ENCODE measurements around the gene IL5.

IL5 gene

GRCh38 chr5:132528866-132529634, 14.3 kb downstream of the IL5 start:
- no peaks in the 10 kb centered on the region for H3K36me3 ChIP-seq (ENCODE audit: control insufficient read depth, low read length)

GRCh38 chr5:132528021-132528420, 15.3 kb downstream of the IL5 start:
- Histone ChIP-seq H3K4me3 (ENCODE audit: low read length) (no peak overlapping the region), H3K4me2 (ENCODE audit: low read length) (no peak overlapping the region), H3K27me3 (ENCODE audit: control insufficient read depth, low read length) (peaks cover 20% of the 10 kb centered on the region), H3K27ac (ENCODE audit: low read depth, low read length) (no peak overlapping the region), H3K9me2 (replicated peaks; ENCODE audit: control insufficient read depth, low read length) (no peaks in the 10 kb centered on the region), H3K79me2 (ENCODE audit: control insufficient read depth, low read length) (no peaks in the 10 kb centered on the region), H4K20me1 (ENCODE audit: control insufficient read depth, insufficient read depth, low read depth, low read length) (no peaks in the 10 kb centered on the region), H3K36me3 (ENCODE audit: control insufficient read depth, low read length) (no peaks in the 10 kb centered on the region), H3K4me1 (ENCODE audit: control insufficient read depth, low read length) (peaks cover 24% of the 10 kb centered on the region), H3K9me3 (ENCODE audit: control insufficient read depth, insufficient read depth, low read length) (no peaks in the 10 kb centered on the region), H3F3A (ENCODE audit: control insufficient read depth, insufficient read depth) (no peaks in the 10 kb centered on the region)
- TF ChIP-seq CTCF (IDR thresholded peaks at IDR 0.05; ENCODE audit: low read depth, low read length, poor library complexity, severe bottlenecking) (no peak), EZH2phosphoT487 (IDR thresholded peaks at IDR 0.05; ENCODE audit: borderline replicate concordance, low read length) (no peak)

More at GRCh38 chr5:132528866-132529634, 14.3 kb downstream of the IL5 start:
- Histone ChIP-seq H3K4me3 (ENCODE audit: low read length) (no peak overlapping the region), H3F3A (ENCODE audit: control insufficient read depth, insufficient read depth) (no peaks in the 10 kb centered on the region), H3K9me3 (ENCODE audit: control insufficient read depth, insufficient read depth, low read length) (no peaks in the 10 kb centered on the region), H3K4me1 (ENCODE audit: control insufficient read depth, low read length) (peaks cover 24% of the 10 kb centered on the region), H4K20me1 (ENCODE audit: control insufficient read depth, insufficient read depth, low read depth, low read length) (no peaks in the 10 kb centered on the region), H3K79me2 (ENCODE audit: control insufficient read depth, low read length) (no peaks in the 10 kb centered on the region), H3K27ac (ENCODE audit: low read depth, low read length) (no peak overlapping the region), H3K9me2 (replicated peaks; ENCODE audit: control insufficient read depth, low read length) (no peaks in the 10 kb centered on the region), H3K27me3 (ENCODE audit: control insufficient read depth, low read length) (peaks cover 20% of the 10 kb centered on the region), H3K4me2 (ENCODE audit: low read length) (no peak overlapping the region)
- TF ChIP-seq CTCF (IDR thresholded peaks at IDR 0.05; ENCODE audit: low read depth, low read length, poor library complexity, severe bottlenecking) (no peak), EZH2phosphoT487 (IDR thresholded peaks at IDR 0.05; ENCODE audit: borderline replicate concordance, low read length) (no peak)

- Histone ChIP-seq H4K20me1 (ENCODE audit: control insufficient read depth, insufficient read depth, low read depth, low read length) (no peaks in the 10 kb centered on the region), H3K79me2 (ENCODE audit: control insufficient read depth, low read length) (no peaks in the 10 kb centered on the region), H3K36me3 (ENCODE audit: control insufficient read depth, low read length) (no peaks in the 10 kb centered on the region), H3K4me2 (ENCODE audit: low read length) (peak overlapping the region; percentile 69), H3K4me1 (ENCODE audit: control insufficient read depth, low read length) (peaks cover 24% of the 10 kb centered on the region), H3K4me3 (ENCODE audit: low read length) (peak overlapping the region; percentile 47; the same call in 1 of the 2 replicates), H3K27ac (ENCODE audit: low read depth, low read length) (no peak overlapping the region), H3K27me3 (ENCODE audit: control insufficient read depth, low read length) (peaks cover 17% of the 10 kb centered on the region), H3K9me3 (ENCODE audit: control insufficient read depth, insufficient read depth, low read length) (no peaks in the 10 kb centered on the region), H3F3A (ENCODE audit: control insufficient read depth, insufficient read depth) (no peaks in the 10 kb centered on the region), H3K9me2 (replicated peaks; ENCODE audit: control insufficient read depth, low read length) (no peaks in the 10 kb centered on the region)
- TF ChIP-seq CTCF (IDR thresholded peaks at IDR 0.05; ENCODE audit: low read depth, low read length, poor library complexity, severe bottlenecking) = peak; percentile 26
- TF ChIP-seq EZH2phosphoT487 (IDR thresholded peaks at IDR 0.05; ENCODE audit: borderline replicate concordance, low read length) = no peak
These were observed 16.3 kb downstream of the IL5 start for GRCh38 chr5:132526974-132527564.
